Keratinocyte (primary cell): ENCODE results near the gene UBE2I. TPM values are rescaled to one million over a fixed set of nuclear protein-coding genes. Genes with fewer than 3 reads are reported as not detected.

ENCODE experiments used
- DNase-seq: peaks from one replicate; pipeline ENCODE4 v3.0.0-alpha.2; 2011; ENCODE audit warnings: low read depth, missing footprints, low spot score
- FAIRE-seq: peaks from 2 replicates; lab custom pipeline; 2011; peaks lifted over from hg19 to GRCh38; lab: Jason Lieb, UNC
- H2AFZ ChIP-seq: 2 replicates; pipeline ENCODE4 v1.6.0; 2012; ENCODE audit warnings: low read length, control low read depth, inconsistent platforms; ENCODE audit not compliant: control insufficient read depth
- H3K27ac ChIP-seq: 2 replicates; pipeline ENCODE4 v1.5.1; 2011; ENCODE audit warnings: low read length; ENCODE audit not compliant: control insufficient read depth, insufficient read depth
- H3K27me3 ChIP-seq: 3 replicates; pipeline ENCODE4 v1.6.0; 2011; ENCODE audit warnings: low read length; ENCODE audit not compliant: control insufficient read depth, insufficient read depth; ENCODE audit errors: extremely low read depth
- H3K36me3 ChIP-seq, 2 experiments: 2 replicates in 1 of 2; 3 replicates in 1 of 2; pipeline ENCODE4 v1.5.1; 2011; ENCODE audit warnings: low read length in 2 of 2, mild to moderate bottlenecking in 1 of 2; ENCODE audit not compliant: control insufficient read depth in 2 of 2, insufficient read depth in 2 of 2; ENCODE audit errors: extremely low read depth in 1 of 2
- H3K4me1 ChIP-seq: 3 replicates; pipeline ENCODE4 v1.5.1; 2011; ENCODE audit warnings: low read length; ENCODE audit not compliant: control insufficient read depth, insufficient read depth; ENCODE audit errors: extremely low read depth
- H3K4me2 ChIP-seq: 3 replicates; pipeline ENCODE4 v1.6.0; 2011; ENCODE audit warnings: low read depth, low read length; ENCODE audit not compliant: control insufficient read depth, insufficient read depth; ENCODE audit errors: extremely low read depth
- H3K4me3 ChIP-seq, 3 experiments: fragments of 200-600 bp in 1 of 3; sonication (generic) in 1 of 3; 2 replicates in 2 of 3; 3 replicates in 1 of 3; pipeline ENCODE4 v1.5.1; 2011 to 2016; ENCODE audit warnings: low read length in 3 of 3, mild to moderate bottlenecking in 3 of 3, control low read depth in 2 of 3, inconsistent platforms in 1 of 3, low read depth in 1 of 3, mixed read lengths in 1 of 3, mixed run types in 1 of 3, moderate library complexity in 1 of 3; ENCODE audit not compliant: control insufficient read depth in 2 of 3, insufficient read depth in 2 of 3; ENCODE audit errors: extremely low read depth in 1 of 3
- H3K79me2 ChIP-seq: 2 replicates; pipeline ENCODE4 v1.6.0; 2012; ENCODE audit warnings: low read length; ENCODE audit not compliant: control insufficient read depth, insufficient read depth
- H3K9ac ChIP-seq: 3 replicates; pipeline ENCODE4 v1.6.0; 2011; ENCODE audit warnings: low read length; ENCODE audit not compliant: control insufficient read depth, insufficient read depth; ENCODE audit errors: extremely low read depth
- H3K9me1 ChIP-seq: 3 replicates; pipeline ENCODE4 v1.6.0; 2011; ENCODE audit warnings: low read length; ENCODE audit not compliant: control insufficient read depth, insufficient read depth; ENCODE audit errors: extremely low read depth
- H3K9me3 ChIP-seq: 2 replicates; pipeline ENCODE4 v1.5.1; 2012; ENCODE audit warnings: low read depth, low read length; ENCODE audit not compliant: control insufficient read depth
- H4K20me1 ChIP-seq: 3 replicates; pipeline ENCODE4 v1.6.0; 2011; ENCODE audit warnings: low read length; ENCODE audit not compliant: control insufficient read depth, insufficient read depth; ENCODE audit errors: extremely low read depth
- CTCF ChIP-seq, 3 experiments: IDR thresholded peaks in 1 of 3; conservative IDR thresholded peaks in 1 of 3; optimal IDR thresholded peaks in 1 of 3; 2 replicates in 2 of 3; 3 replicates in 1 of 3; pipeline versions ENCODE3 to v1.5.1; 2011; ENCODE audit warnings: low read length in 3 of 3, mild to moderate bottlenecking in 3 of 3, moderate library complexity in 2 of 3, control low read depth in 1 of 3, inconsistent platforms in 1 of 3; ENCODE audit not compliant: insufficient read depth in 2 of 3; ENCODE audit errors: extremely low read depth in 1 of 3
- EZH2 ChIP-seq: IDR thresholded peaks from one replicate; pipeline ENCODE4 v1.6.1; 2012; ENCODE audit warnings: inconsistent platforms, mild to moderate bottlenecking, low read length, moderate library complexity
- dilution Hi-C: fragments of 300-500 bp; cut with MboI; formaldehyde crosslinking; loops from one replicate; pipeline ENCODE4 v1.7.0; 2020; ENCODE audit warnings: low sequenced_read_pairs; ENCODE audit not compliant: extremely low pct_ligation_motif_present
- polyA plus RNA-seq, 5 experiments: library from polyadenylated mRNA; depleted of rRNA in 3 of 5; stranded (reverse) in 3 of 5; stranded (forward) in 1 of 5; unstranded in 1 of 5; fragments of >200 nt; gene quantifications; 1 replicate in 1 of 5; 2 replicates in 3 of 5; 3 replicates in 1 of 5; pipeline versions ENCODE4 v1.2.1 to v1.2.3, GENCODE V29; 2011 to 2012; ENCODE audit warnings: missing spikeins in 2 of 5, low read depth in 1 of 5, low replicate concordance in 1 of 5

Gene UBE2I
- polyA plus RNA-seq, 1 donor (not counting 4 experiments of a cell fraction or from before 2014, with no cell fraction given), result 157 TPM

GRCh38 chr16:1274767-1275166 is 34.7 kb upstream of the UBE2I start:
- Histone ChIP-seq H3K27ac (no peak overlapping the region), H2AFZ (no peak overlapping the region), H3K4me2 (no peak overlapping the region), H3K4me1 (no peaks in the 10 kb centered on the region), H3K27me3 (peaks cover 9% of the 10 kb centered on the region), H4K20me1 (no peaks in the 10 kb centered on the region), H3K9ac (no peak overlapping the region), H3K79me2 (no peaks in the 10 kb centered on the region), H3K9me3 (no peaks in the 10 kb centered on the region), H3K4me3 (no peak overlapping the region), H3K36me3 (no peaks in the 10 kb centered on the region), H3K9me1 (no peaks in the 10 kb centered on the region)
- DNase-seq, result no peak
- TF ChIP-seq CTCF (optimal IDR thresholded peaks at IDR 0.05 in 1 of 3, IDR thresholded peaks at IDR 0.05 in 1 of 3, conservative IDR thresholded peaks at IDR 0.05 in 1 of 3; ENCODE audit: extremely low read depth in 1 of 3, insufficient read depth in 2 of 3, low read length in 3 of 3) (no peak), EZH2 (no peak)
- FAIRE-seq, result no peak
- dilution Hi-C loops, result no loop called here

GRCh38 chr16:1275791-1276579 is 33.5 kb upstream of the UBE2I start:
- dilution Hi-C loops, result no loop called here
- no peaks in the 10 kb centered on the region for H3K9me1 ChIP-seq
- no peaks in the 10 kb centered on the region for H4K20me1 ChIP-seq
- H3K4me3 ChIP-seq, result no peak overlapping the region
- no peak overlapping the region for H3K4me2 ChIP-seq
- TF ChIP-seq EZH2, result no peak
- TF ChIP-seq CTCF (optimal IDR thresholded peaks at IDR 0.05 in 1 of 3, IDR thresholded peaks at IDR 0.05 in 1 of 3, conservative IDR thresholded peaks at IDR 0.05 in 1 of 3; ENCODE audit: extremely low read depth in 1 of 3, insufficient read depth in 2 of 3, low read length in 3 of 3), result no peak
- H3K4me1 ChIP-seq, result no peaks in the 10 kb centered on the region
- no peaks in the 10 kb centered on the region for H3K9me3 ChIP-seq
- no peak overlapping the region for H3K27ac ChIP-seq
- H3K36me3 ChIP-seq, result no peaks in the 10 kb centered on the region
- H3K79me2 ChIP-seq, result no peaks in the 10 kb centered on the region
- no peak overlapping the region for H3K9ac ChIP-seq
- peaks cover 9% of the 10 kb centered on the region for H3K27me3 ChIP-seq
- FAIRE-seq, result no peak
- no peak for DNase-seq
- H2AFZ ChIP-seq, result no peak overlapping the region
